ENCODE data around the gene TRMT10C. TPM values are rescaled to one million over a fixed set of nuclear protein-coding genes. Genes with fewer than 3 reads are reported as not detected.
A peak's percentile ranks its signal among the peaks of the same experiment; 100 is the strongest.

The TRMT10C gene
- total RNA-seq (2013): 15.6 TPM
- 10 to 100 TPM in 2 of 3 donors, 1 to 10 TPM in 1; 4.1 to 21.0 (median 14.6) TPM for polyA plus RNA-seq
- 3.6 and 5.1 TPM in 2 replicates for polyA minus RNA-seq
- total RNA-seq: 12.8 to 30.9 (median 18.5) reads per million in 11 experiments

DNA sequence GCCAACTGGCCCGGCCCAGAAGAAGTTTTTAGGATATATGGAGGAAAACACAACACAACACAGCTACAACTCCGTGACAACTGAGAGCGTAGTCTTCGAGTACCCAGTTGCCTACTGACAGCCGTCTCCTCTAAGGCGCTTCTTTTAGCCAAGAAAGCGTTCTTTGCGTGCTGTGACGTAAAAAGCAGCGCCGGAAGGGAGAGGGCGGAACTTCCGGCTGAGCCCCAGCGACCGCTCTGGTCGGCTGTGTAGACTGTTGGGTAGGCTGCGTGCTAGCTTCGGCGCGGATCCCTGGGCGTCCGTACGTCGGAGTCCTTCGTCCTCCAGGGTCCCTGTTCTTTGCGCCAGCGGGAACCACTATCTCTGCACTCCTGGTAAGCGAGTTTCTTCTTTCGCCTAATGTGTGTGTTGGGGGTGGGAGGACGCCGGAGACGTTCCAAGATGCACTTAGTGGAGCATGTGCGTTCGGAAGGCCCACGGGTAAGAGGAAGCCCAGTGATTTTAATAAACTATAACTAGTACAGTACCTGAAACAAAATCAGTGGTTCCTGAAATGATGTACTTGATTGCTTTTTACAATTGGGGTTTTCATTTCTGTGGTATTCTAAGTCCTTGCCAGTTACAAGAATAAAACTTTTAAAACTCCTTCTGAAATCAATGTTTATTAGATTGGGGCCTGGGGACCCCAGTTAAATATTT is at the start of gene TRMT10C:
Gene TRMT10C (plus strand): TSS at position 239 of the 699 bp plus-strand sequence. CDS start 2,914 bp downstream, outside the sequence.
- peak within 1 kb of the TSS; percentile 81 to 91 for H3K27ac ChIP-seq (ENCODE audit: low read depth in 1 of 2, low read length in 2 of 2)
- WGBS (ENCODE audit: insufficient coverage): under 1% methylated on average over 12 of the region's 35 CpGs
- Mint-ChIP-seq H3K4me3 (peak within 1 kb of the TSS; percentile 93 to 97), H3K27me3 (ENCODE audit: low read depth in 3 of 3) (peaks cover 4 to 17% (median 9%) of the 10 kb centered on the region in 3 donors), H3K4me1 (peaks cover 27% of the 10 kb centered on the region), H3K27ac (peak within 1 kb of the TSS; percentile 93 to 99 (median 97)), H3K9me3 (peaks cover 0 to 5% (median 0%) of the 10 kb centered on the region in 7 donors), H3K36me3 (peaks cover 22 to 26% of the 10 kb centered on the region in 2 donors)
- H3K79me2 ChIP-seq (ENCODE audit: insufficient read depth, low read length): peaks cover 47% of the 10 kb centered on the region
- H3K9me3 ChIP-seq (replicated peaks in 1 of 2; ENCODE audit: control insufficient read depth in 1 of 2, insufficient read depth in 1 of 2, low read length in 2 of 2): no peaks in the 10 kb centered on the region
- peaks cover 25% of the 10 kb centered on the region for H4K20me1 ChIP-seq (ENCODE audit: insufficient read depth, low read length)
- H3K27me3 ChIP-seq (ENCODE audit: control insufficient read depth in 2 of 2, insufficient read depth in 2 of 2, low read length in 2 of 2): peaks cover 4 to 7% of the 10 kb centered on the region in 2 donors
- peak within 1 kb of the TSS; percentile 75 for H3K4me2 ChIP-seq (replicated peaks; ENCODE audit: extremely low read depth, low read length, poor library complexity, severe bottlenecking)
- H3K9ac ChIP-seq (ENCODE audit: insufficient read depth, low read length, poor library complexity, severe bottlenecking): peak within 1 kb of the TSS; percentile 71
- peaks cover 24 to 29% of the 10 kb centered on the region in 2 donors for H3K4me1 ChIP-seq (ENCODE audit: control insufficient read depth in 1 of 2, insufficient read depth in 2 of 2, low read length in 2 of 2)
- TF ChIP-seq, protein P1, sequence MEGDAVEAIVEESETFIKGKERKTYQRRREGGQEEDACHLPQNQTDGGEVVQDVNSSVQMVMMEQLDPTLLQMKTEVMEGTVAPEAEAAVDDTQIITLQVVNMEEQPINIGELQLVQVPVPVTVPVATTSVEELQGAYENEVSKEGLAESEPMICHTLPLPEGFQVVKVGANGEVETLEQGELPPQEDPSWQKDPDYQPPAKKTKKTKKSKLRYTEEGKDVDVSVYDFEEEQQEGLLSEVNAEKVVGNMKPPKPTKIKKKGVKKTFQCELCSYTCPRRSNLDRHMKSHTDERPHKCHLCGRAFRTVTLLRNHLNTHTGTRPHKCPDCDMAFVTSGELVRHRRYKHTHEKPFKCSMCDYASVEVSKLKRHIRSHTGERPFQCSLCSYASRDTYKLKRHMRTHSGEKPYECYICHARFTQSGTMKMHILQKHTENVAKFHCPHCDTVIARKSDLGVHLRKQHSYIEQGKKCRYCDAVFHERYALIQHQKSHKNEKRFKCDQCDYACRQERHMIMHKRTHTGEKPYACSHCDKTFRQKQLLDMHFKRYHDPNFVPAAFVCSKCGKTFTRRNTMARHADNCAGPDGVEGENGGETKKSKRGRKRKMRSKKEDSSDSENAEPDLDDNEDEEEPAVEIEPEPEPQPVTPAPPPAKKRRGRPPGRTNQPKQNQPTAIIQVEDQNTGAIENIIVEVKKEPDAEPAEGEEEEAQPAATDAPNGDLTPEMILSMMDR (IDR thresholded peaks at IDR 0.05): no peak
- intact Hi-C loops (cut with micrococcal nuclease): loop anchor here (5.0 to 10.0 kb wide), 2 partner anchors 47 to 49 kb away; partner anchors contain the start of gene SENP7 (in 2 of the 2)
- peaks cover 14 to 23% of the 10 kb centered on the region in 2 donors for H3K36me3 ChIP-seq (replicated peaks in 1 of 2; ENCODE audit: control insufficient read depth in 1 of 2, insufficient read depth in 2 of 2, low read length in 2 of 2)
- H3K4me3 ChIP-seq (replicated peaks in 1 of 3; ENCODE audit: low read depth in 2 of 3, low read length in 3 of 3): peak within 1 kb of the TSS; percentile 77 to 91 (median 81)
- H2AFZ ChIP-seq (ENCODE audit: insufficient read depth, low read depth, low read length, poor library complexity, severe bottlenecking): peak within 1 kb of the TSS; percentile 83
- peak; percentile 91 to 94 (median 92) for DNase-seq

DNA sequence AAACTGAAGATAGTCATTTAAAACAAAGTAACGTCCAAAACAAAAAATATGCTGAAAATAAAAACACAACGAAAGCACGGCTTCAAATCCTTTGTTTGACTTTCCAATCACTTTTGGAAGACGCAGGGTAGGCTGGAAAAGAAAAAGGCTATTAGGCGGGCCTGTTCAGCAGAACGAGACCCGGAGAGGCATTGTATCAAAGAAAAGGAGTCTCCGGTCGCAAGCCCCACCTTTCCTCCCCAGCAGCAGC is 49.3 kb upstream of the TRMT10C start:
- Histone ChIP-seq H4K20me1 (ENCODE audit: insufficient read depth, low read length) (peaks cover 4% of the 10 kb centered on the region), H3K79me2 (ENCODE audit: insufficient read depth, low read length) (peaks cover 37% of the 10 kb centered on the region), H3K9ac (ENCODE audit: insufficient read depth, low read length, poor library complexity, severe bottlenecking) (peak overlapping the region; percentile 82), H2AFZ (ENCODE audit: insufficient read depth, low read depth, low read length, poor library complexity, severe bottlenecking) (peak overlapping the region; percentile 88), H3K27ac (ENCODE audit: low read depth in 1 of 2, low read length in 2 of 2) (peak overlapping the region; percentile 71 to 98), H3K4me2 (replicated peaks; ENCODE audit: extremely low read depth, low read length, poor library complexity, severe bottlenecking) (peak overlapping the region; percentile 76), H3K27me3 (ENCODE audit: control insufficient read depth in 2 of 2, insufficient read depth in 2 of 2, low read length in 2 of 2) (no peaks in the 10 kb centered on the region), H3K4me1 (ENCODE audit: control insufficient read depth in 1 of 2, insufficient read depth in 2 of 2, low read length in 2 of 2) (peaks cover 15 to 20% of the 10 kb centered on the region in 2 donors), H3K36me3 (replicated peaks in 1 of 2; ENCODE audit: control insufficient read depth in 1 of 2, insufficient read depth in 2 of 2, low read length in 2 of 2) (no peaks in the 10 kb centered on the region), H3K4me3 (replicated peaks in 1 of 3; ENCODE audit: low read depth in 2 of 3, low read length in 3 of 3) (peak overlapping the region; percentile 70 to 96 (median 84)), H3K9me3 (replicated peaks in 1 of 2; ENCODE audit: control insufficient read depth in 1 of 2, insufficient read depth in 1 of 2, low read length in 2 of 2) (no peaks in the 10 kb centered on the region)
- TF ChIP-seq, protein P1 (IDR thresholded peaks at IDR 0.05): no peak
- H3K27ac Mint-ChIP-seq: peak overlapping the region; percentile 91 to 100 (median 99)
- H3K4me3 Mint-ChIP-seq: peak overlapping the region; percentile 99 to 100
- no peak for DNase-seq
- peaks cover 3 to 11% of the 10 kb centered on the region in 2 donors for H3K36me3 Mint-ChIP-seq
- H3K27me3 Mint-ChIP-seq (ENCODE audit: low read depth in 3 of 3): peaks cover 0 to 3% (median 2%) of the 10 kb centered on the region in 3 donors
- peaks cover 23% of the 10 kb centered on the region for H3K4me1 Mint-ChIP-seq
- H3K9me3 Mint-ChIP-seq: no peaks in the 10 kb centered on the region
- intact Hi-C loops (cut with micrococcal nuclease): loop anchor here (5.0 to 10.0 kb wide), 2 partner anchors 50 to 52 kb away; partner anchors contain the start of gene TRMT10C (in 2 of the 2)
- 4% methylated on average over 4 of the region's 9 CpGs for WGBS (ENCODE audit: insufficient coverage)

Data from CD14-positive monocyte (primary cell).